ENCODE data around the gene UBASH3B.
"Not testable (repeated sequence)": the region's sequence is repeated elsewhere in the genome, so short reads cannot be mapped to it uniquely, and the experiment has no call there.

The UBASH3B gene

GRCh38 chr11:122723576-122723975 lies 68.1 kb downstream of the UBASH3B start:
- no peak overlapping the region for H3K27ac ChIP-seq
- TF ChIP-seq ZFX (IDR thresholded peaks at IDR 0.05; ENCODE audit: borderline replicate concordance), result no peak
- no peak for TF ChIP-seq CTCF (IDR thresholded peaks at IDR 0.05)

GRCh38 chr11:122724520-122724919 lies 69.0 kb downstream of the UBASH3B start:
- TF ChIP-seq CTCF (IDR thresholded peaks at IDR 0.05) (no peak), ZFX (IDR thresholded peaks at IDR 0.05; ENCODE audit: borderline replicate concordance) (no peak)
- H3K27ac ChIP-seq, result no peak overlapping the region

- TF ChIP-seq ZFX (IDR thresholded peaks at IDR 0.05; ENCODE audit: borderline replicate concordance) (no peak), CTCF (IDR thresholded peaks at IDR 0.05) (no peak)
- no peak overlapping the region for H3K27ac ChIP-seq
Observed at GRCh38 chr11:122726028-122726427, 70.5 kb downstream of the UBASH3B start.

- H3K27ac ChIP-seq, result no peak overlapping the region
- TF ChIP-seq ZFX (IDR thresholded peaks at IDR 0.05; ENCODE audit: borderline replicate concordance) (no peak), CTCF (IDR thresholded peaks at IDR 0.05) (no peak)
Observed at GRCh38 chr11:122727101-122727929, 71.8 kb downstream of the UBASH3B start.

- no peak overlapping the region for H3K27ac ChIP-seq
- no peak for TF ChIP-seq CTCF (IDR thresholded peaks at IDR 0.05)
- no peak for TF ChIP-seq ZFX (IDR thresholded peaks at IDR 0.05; ENCODE audit: borderline replicate concordance)
Observed at GRCh38 chr11:122728561-122728960, 73.0 kb downstream of the UBASH3B start.

GRCh38 chr11:122729139-122729538 lies 73.6 kb downstream of the UBASH3B start:
- no peak overlapping the region for H3K27ac ChIP-seq
- no peak for TF ChIP-seq CTCF (IDR thresholded peaks at IDR 0.05)
- no peak for TF ChIP-seq ZFX (IDR thresholded peaks at IDR 0.05; ENCODE audit: borderline replicate concordance)

- not testable (repeated sequence) for H3K27ac ChIP-seq
Observed at GRCh38 chr11:122730694-122731093, 75.2 kb downstream of the UBASH3B start.
